Activated T-helper 9 cell treated with anti-CD3 and anti-CD28 coated beads, Interleukin-2, amount 50 U/mL, for 16 hours (primary cell): ENCODE data around the gene RNU6-9.
"Not testable (repeated sequence)": the region's sequence is repeated elsewhere in the genome, so short reads cannot be mapped to it uniquely, and the experiment has no call there.

Source experiments
- DNase-seq: peaks from one replicate; pipeline ENCODE4 v3.0.0-alpha.2; 2020; ENCODE audit warnings: low read depth

The RNU6-9 gene

GRCh38 chr19:878751-879561 lies 14.3 kb upstream of the RNU6-9 start:
- DNase-seq, result not testable (repeated sequence)

- no peak for DNase-seq
Measured at GRCh38 chr19:879711-880438, 13.4 kb upstream of the RNU6-9 start.

DNA sequence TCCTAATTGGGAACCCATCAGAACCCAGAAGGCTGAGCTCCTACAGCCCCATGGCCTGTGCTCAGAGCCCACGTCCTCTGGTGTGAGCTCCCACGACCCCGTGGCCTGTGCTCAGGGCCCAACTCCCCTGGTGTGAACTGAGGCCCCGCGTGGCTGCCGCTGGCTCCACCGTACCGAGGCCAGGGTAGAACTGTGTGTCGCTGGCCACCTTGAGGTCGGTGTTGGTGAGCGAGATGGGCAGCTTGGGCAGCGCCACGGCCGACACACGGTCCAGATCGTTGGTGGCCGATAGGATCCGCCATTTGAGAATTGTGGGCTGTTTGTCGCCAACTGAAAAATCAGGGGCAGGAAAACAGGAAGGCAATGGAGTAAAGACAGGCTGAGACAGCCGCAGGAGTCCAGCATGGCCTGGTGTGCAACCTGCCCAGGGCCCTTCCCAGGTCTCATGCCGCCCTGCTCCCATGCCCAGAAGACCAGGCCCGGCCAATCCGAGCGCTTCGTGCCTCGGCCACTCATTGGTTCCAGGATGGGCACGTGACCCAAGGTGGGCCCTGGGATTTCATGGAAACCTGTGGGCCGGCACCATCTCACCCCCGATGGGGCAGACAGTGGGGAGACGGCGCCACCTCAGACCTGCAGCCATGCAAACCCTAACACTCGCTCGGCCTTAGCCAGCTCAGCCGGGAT lies 11.8 kb upstream of the RNU6-9 start:
- no peak for DNase-seq

- DNase-seq, result no peak
Measured at GRCh38 chr19:882871-883497, 10.3 kb upstream of the RNU6-9 start.

DNA sequence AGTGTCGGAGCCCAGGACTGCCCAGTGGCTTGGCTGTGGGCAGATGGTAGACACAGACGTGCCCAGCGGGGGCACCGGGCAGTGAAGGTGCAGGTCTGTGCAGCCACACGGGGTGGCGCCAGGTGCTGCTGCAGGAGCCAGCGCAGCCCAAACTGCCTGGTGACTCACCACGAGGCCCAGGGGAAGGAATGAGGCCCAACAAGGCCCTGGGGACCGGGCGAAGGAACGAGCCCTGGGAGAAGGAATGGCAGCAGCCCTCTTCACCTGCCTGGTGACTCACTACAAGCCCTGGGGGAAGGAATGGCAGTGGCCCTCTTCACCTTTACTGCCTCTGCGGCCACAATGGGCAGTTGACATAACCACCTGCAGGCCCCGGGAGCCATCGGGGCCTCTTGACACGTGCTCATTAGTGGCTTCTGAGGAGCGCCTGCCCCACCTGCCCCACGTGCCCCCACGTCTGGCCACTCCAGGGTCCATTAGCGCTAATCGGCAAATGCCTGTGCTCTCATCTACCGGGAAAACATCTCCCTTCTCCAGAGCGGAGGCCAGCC lies 9.5 kb upstream of the RNU6-9 start:
- DNase-seq, result no peak

GRCh38 chr19:884420-885211 lies 8.7 kb upstream of the RNU6-9 start:
- no peak for DNase-seq

GRCh38 chr19:885536-886224 lies 7.6 kb upstream of the RNU6-9 start:
- no peak for DNase-seq

- DNase-seq, result no peak
Measured at GRCh38 chr19:887072-887471, 6.2 kb upstream of the RNU6-9 start.

GRCh38 chr19:887599-887998 lies 5.7 kb upstream of the RNU6-9 start:
- DNase-seq, result no peak

- peak; percentile 31 for DNase-seq
Measured at GRCh38 chr19:888581-889385, 4.5 kb upstream of the RNU6-9 start.

DNA sequence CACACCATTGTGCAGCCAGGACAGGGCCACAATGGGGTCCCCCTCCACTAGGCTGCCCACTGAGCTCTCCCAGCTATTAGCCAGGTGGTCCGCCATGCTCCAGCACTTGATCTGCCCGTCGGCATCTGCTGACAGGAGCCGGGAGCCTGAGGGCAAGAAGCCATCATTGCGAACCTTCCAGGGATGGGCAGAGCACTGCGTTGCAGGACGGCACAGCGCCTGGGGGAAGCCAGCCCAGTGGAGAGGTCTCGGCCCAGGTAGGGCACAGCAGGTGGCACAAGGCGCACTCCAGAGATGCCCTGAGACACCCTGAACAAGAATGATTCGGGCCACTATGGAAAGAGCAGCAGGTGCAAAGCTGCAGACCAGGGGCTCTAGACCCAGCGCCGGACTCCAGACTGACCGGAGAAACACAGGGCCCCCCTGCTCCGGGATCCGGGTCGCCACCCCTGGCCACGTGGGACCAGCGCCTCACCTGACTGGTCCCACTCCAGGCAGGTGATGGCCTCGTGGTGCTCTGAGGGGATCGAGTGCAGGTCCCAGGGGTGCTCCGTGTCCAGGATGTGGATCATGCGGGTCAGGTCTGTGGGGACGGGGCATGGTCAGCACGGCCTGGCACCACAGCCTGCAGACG lies 3.5 kb upstream of the RNU6-9 start:
- no peak for DNase-seq

GRCh38 chr19:890831-891230 lies 2.5 kb upstream of the RNU6-9 start:
- no peak for DNase-seq

GRCh38 chr19:891421-892200 lies 1.7 kb upstream of the RNU6-9 start:
- DNase-seq, result not testable (repeated sequence)

- DNase-seq, result no peak
Measured at GRCh38 chr19:892243-892893, 916 bp upstream of the RNU6-9 start.

DNA sequence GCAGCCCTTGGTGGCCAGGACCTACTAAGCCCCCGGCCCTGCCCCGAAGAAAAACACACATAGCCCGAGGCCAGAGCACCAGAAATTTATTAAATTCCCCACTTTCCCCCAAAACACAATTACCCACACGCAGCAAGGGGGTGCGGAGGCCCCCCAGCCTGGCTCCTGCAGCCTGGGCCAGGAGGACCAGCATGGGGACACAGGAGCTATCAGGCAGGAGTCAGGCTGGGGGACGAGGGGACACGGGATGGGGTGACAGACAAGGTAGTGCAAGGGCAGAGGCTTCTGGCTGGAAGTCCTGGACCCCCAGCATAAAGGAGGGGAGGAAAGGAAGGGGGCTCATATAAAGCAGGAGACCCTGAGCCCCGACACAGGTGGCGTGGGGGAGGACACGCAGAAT lies 3.1 kb downstream of the RNU6-9 start:
- DNase-seq, result no peak

DNA sequence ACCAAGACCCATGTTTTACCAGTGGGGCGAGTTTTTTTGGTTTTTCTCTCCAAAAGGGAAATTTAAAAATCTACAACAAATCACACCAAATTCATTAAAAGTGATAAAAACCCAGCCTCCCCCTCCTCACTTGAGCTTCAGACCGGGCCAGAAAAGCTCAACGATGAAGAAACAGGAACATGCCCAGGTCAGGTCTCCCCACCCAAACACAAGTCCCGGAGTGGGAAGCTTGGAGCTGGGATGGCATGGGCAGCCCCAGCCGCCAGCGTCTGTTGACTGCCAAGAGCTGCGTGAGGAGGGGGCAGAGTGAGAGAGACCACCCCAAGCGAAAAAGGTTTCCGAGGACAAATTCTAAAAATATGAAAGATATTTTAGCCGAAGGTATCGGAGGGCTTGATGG lies 3.7 kb downstream of the RNU6-9 start:
- DNase-seq, result no peak

- DNase-seq, result no peak
Measured at GRCh38 chr19:897442-898039, 4.3 kb downstream of the RNU6-9 start.

DNA sequence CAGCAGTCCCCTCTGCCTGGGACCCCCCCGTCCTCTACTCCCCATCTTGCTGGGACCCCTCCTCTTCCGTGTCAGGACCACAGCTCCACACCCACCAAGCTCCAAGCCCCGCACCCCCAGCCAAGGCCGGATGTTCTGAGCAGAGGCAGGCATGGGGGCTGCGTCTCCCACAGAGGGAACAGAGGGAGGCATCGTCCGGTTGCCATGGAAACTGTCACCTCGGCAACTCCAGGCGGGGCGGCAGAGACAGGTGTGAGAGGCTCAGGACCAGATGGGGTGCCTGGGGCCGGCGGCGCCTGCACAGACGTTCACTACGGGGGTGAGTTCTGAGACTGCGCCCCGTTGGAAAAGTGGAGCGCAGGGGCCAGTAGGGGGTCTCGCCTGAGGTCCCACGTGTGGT lies 5.4 kb downstream of the RNU6-9 start:
- DNase-seq, result no peak
